PC-9 (cell line): ENCODE results near the gene PTGFRN.

Experiments used
- CTCF ChIP-seq: fragments of 200-600 bp; sonication (generic); conservative IDR thresholded peaks from 2 replicates; pipeline ENCODE4 v1.6.1; 2017; ENCODE audit warnings: mixed run types, antibody characterized with exemption, mild to moderate bottlenecking, moderate library complexity
- EZH2 ChIP-seq: fragments of 200-600 bp; sonication (generic); IDR thresholded peaks from 2 replicates; pipeline ENCODE4 v1.8.0; 2017; ENCODE audit warnings: antibody characterized with exemption, low read depth

- TF ChIP-seq CTCF (no peak), EZH2 (no peak)
Observed at GRCh38 chr1:116941670-116942069, 32.0 kb downstream of the PTGFRN start.
